IPS-20b (cell line): ENCODE measurements around the gene SYNE1.

Experiments used
- H3K27ac ChIP-seq: one replicate; pipeline ENCODE4 v1.5.1; 2013; ENCODE audit warnings: low read length
- H3K27me3 ChIP-seq: 2 replicates; pipeline ENCODE4 v1.6.1; 2013; ENCODE audit warnings: mild to moderate bottlenecking, low read length, inconsistent platforms; ENCODE audit not compliant: insufficient read depth
- H3K36me3 ChIP-seq: 2 replicates; pipeline ENCODE4 v1.6.1; 2013; ENCODE audit warnings: low read depth, mild to moderate bottlenecking, inconsistent platforms, low read length, moderate library complexity; ENCODE audit not compliant: insufficient read depth
- H3K4me1 ChIP-seq: 2 replicates; pipeline ENCODE4 v1.6.1; 2013; ENCODE audit warnings: mild to moderate bottlenecking, control low read depth, inconsistent platforms, low read length, moderate library complexity; ENCODE audit not compliant: insufficient read depth
- H3K4me3 ChIP-seq: 2 replicates; pipeline ENCODE4 v1.5.1; 2013; ENCODE audit warnings: mild to moderate bottlenecking, low read length, inconsistent platforms
- H3K9ac ChIP-seq: 2 replicates; pipeline ENCODE4 v1.6.1; 2013; ENCODE audit warnings: low read depth, mild to moderate bottlenecking, inconsistent platforms, low read length, moderate library complexity
- H3K9me3 ChIP-seq: 2 replicates; pipeline ENCODE4 v1.6.1; 2013; ENCODE audit warnings: mild to moderate bottlenecking, low read depth, low read length, inconsistent platforms; ENCODE audit not compliant: insufficient read depth

SYNE1 gene

DNA sequence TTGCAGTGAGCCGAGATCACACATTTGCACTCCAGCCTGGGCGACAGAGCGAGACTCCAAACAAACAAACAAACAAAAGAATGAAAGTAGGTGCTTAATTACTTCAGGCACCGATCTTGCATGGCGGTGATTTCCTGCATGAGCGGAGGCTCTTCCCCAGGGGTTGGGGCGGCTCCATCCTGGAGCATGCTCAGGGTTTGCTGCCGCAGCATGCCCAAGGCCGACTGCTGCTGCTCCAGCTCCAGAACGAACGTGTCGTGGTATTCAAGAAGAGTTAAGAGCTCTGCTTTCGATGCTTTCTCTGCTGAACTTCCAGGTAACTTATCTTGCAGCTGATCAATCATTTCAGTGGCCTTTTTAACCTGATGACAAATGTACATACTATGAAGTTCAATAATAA lies 313.8 kb downstream of the SYNE1 start:
- Histone ChIP-seq H3K4me1 (no peaks in the 10 kb centered on the region), H3K27ac (no peak overlapping the region), H3K36me3 (no peaks in the 10 kb centered on the region), H3K4me3 (no peak overlapping the region), H3K27me3 (no peaks in the 10 kb centered on the region), H3K9ac (no peak overlapping the region), H3K9me3 (no peaks in the 10 kb centered on the region; the same call in 1 of the 2 replicates)

DNA sequence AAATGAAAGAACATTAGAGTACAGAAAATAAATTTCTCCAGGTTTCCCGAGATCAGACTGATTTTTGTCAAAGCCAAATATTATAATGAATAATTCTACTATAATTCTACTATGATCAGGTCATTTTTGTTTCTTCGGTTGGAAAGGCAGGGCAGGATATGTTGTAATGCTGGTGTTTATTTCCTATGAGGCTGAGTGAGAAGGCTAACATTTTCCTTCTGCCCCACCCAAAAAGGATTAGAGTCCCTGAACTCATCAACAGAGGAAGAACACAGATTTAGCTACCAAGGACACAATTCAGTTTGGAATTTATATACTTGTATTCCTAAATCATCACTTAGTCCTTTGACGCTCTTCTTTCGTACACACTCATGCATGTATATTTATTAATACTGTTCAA lies 318.9 kb downstream of the SYNE1 start:
- H3K4me1 ChIP-seq, result no peaks in the 10 kb centered on the region
- H3K9ac ChIP-seq, result no peak overlapping the region
- H3K36me3 ChIP-seq, result no peaks in the 10 kb centered on the region
- H3K27me3 ChIP-seq, result no peaks in the 10 kb centered on the region
- no peaks in the 10 kb centered on the region; the same call in 1 of the 2 replicates for H3K9me3 ChIP-seq
- H3K27ac ChIP-seq, result no peak overlapping the region
- no peak overlapping the region for H3K4me3 ChIP-seq

DNA sequence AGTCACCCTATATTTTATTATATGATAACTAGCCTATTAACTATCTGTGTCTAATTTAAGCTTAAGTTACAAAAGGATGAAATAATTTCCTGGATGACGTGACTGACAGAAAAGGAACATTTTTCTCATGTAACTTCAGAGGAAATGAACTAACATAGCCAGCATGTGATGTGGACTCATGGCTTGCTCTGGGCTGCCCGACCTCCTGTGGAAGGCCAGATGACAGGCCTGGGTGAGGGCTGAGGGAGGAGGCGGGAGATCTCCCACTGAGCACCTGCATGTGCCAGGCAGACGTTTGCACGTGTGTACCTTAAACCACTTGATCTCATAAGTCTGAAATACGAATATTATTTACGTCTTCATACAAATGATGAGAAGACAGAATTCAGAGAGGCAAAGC lies 321.1 kb downstream of the SYNE1 start:
- no peaks in the 10 kb centered on the region for H3K27me3 ChIP-seq
- no peak overlapping the region for H3K4me3 ChIP-seq
- H3K27ac ChIP-seq, result no peak overlapping the region
- H3K36me3 ChIP-seq, result no peaks in the 10 kb centered on the region
- no peaks in the 10 kb centered on the region for H3K9me3 ChIP-seq
- H3K4me1 ChIP-seq, result no peaks in the 10 kb centered on the region
- no peak overlapping the region for H3K9ac ChIP-seq

DNA sequence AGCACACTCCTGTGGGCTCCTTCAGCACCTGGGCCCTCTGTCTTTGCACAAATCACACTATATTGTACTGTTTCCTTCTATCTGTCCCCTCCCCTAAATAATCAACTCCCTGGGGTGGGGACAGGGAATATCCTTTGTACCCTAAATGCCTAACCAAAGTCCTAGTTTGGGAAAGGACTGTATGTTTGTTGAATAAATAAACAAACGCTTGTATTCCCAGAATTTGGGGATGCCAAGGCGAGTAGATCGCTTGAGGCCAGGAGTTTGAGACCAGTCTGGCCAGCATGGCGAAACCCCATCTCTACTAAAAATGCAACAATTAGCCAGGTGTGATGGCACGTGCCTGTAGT lies 322.7 kb downstream of the SYNE1 start:
- Histone ChIP-seq H3K9ac (no peak overlapping the region), H3K36me3 (no peaks in the 10 kb centered on the region), H3K9me3 (no peaks in the 10 kb centered on the region), H3K27ac (no peak overlapping the region), H3K4me1 (no peaks in the 10 kb centered on the region), H3K27me3 (no peaks in the 10 kb centered on the region), H3K4me3 (no peak overlapping the region)

DNA sequence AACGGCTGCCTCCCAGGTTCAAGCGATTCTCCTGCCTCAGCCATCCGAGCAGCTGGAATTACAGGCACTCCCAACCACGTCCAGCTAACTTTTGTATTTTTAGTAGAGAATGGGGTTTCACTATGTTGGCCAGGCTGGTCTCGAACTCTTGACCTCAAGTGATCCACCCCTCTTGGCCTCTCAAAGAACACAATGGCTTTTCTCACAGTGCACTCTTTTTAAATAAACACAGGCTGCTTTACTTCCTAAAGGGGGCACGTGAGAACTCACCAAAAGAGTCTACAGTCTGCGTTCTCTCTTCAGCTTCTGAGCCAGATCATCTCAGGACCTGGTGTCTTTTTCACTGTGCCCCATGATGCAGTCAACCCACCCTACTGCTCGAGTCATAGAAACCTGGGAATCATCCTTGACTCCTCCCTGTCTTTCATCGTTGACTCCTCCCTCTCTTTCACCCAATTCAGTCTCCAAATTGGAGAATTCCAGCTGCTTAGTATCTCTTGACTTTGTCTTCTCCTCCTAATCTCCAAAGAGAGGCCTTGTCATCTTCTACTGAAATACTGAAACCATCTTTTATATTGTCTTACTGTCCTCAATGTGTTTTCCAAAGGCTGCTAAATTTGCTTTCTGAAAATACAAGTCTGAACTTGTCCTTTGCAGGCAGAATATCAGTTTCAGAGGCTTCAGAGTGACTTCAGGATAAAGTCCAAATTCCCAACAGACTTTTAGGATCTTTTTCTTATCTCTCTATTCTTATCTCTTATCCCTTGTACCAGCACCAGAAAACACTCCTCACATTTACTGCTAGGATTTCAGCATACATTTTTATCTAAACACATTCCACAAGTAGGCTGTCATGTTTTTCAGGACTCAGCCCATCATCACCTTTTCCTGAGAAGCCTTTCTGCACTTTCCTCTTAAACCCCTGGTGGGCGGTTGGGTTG lies 323.4 kb downstream of the SYNE1 start:
- no peaks in the 10 kb centered on the region for H3K4me1 ChIP-seq
- H3K9me3 ChIP-seq, result no peaks in the 10 kb centered on the region
- H3K27ac ChIP-seq, result no peak overlapping the region
- H3K36me3 ChIP-seq, result no peaks in the 10 kb centered on the region
- H3K9ac ChIP-seq, result no peak overlapping the region
- no peaks in the 10 kb centered on the region for H3K27me3 ChIP-seq
- no peak overlapping the region for H3K4me3 ChIP-seq

DNA sequence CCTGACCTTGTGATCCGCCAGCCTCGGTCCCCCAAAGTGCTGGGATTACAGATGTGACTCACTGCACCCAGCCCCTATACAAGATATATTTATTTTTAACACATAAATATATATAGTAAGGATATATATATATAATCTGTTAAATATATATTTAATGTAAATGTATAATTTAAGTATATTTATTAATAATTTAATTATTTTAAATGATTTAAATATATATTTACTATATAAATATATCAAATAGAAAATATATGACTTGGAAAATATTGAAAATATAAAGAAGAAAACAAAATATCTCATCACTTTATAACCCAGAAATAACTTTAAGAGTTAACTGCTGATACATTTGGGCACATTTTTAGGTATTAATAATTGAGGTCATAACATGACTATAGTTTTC lies 324.7 kb downstream of the SYNE1 start:
- H3K9me3 ChIP-seq, result no peaks in the 10 kb centered on the region
- no peak overlapping the region for H3K4me3 ChIP-seq
- no peaks in the 10 kb centered on the region for H3K36me3 ChIP-seq
- H3K27ac ChIP-seq, result no peak overlapping the region
- no peak overlapping the region for H3K9ac ChIP-seq
- H3K4me1 ChIP-seq, result no peaks in the 10 kb centered on the region
- no peaks in the 10 kb centered on the region for H3K27me3 ChIP-seq

DNA sequence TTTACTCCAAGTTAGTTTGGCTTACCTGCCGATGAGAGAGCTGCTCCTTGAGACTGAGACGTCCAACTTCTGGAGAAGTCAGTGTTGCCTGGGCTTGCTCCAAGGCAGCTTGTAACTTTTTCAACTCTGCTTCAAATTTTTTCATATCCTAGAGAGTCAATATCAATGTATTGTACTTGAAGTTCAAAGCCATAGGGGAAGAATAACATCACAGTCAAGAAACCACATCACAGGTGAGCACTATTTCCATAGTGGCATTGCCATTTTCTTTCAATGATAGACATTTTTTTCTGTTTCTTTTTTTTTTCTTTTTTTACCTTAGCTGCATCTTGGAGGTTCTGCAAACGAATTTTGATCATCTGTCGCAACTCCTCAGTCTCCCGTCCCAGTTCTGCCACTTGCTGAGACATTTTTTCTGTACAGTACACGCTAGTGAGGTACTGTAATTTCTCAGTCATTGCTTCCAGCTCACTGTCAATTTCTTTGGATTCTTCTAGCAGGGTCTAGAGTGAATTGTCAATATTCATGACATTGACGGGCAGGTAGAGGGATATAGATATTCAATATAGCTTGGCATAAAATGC lies 326.7 kb downstream of the SYNE1 start:
- no peaks in the 10 kb centered on the region for H3K4me1 ChIP-seq
- H3K4me3 ChIP-seq, result no peak overlapping the region
- no peak overlapping the region for H3K9ac ChIP-seq
- H3K27ac ChIP-seq, result no peak overlapping the region
- no peaks in the 10 kb centered on the region for H3K9me3 ChIP-seq
- H3K27me3 ChIP-seq, result no peaks in the 10 kb centered on the region
- no peaks in the 10 kb centered on the region for H3K36me3 ChIP-seq

DNA sequence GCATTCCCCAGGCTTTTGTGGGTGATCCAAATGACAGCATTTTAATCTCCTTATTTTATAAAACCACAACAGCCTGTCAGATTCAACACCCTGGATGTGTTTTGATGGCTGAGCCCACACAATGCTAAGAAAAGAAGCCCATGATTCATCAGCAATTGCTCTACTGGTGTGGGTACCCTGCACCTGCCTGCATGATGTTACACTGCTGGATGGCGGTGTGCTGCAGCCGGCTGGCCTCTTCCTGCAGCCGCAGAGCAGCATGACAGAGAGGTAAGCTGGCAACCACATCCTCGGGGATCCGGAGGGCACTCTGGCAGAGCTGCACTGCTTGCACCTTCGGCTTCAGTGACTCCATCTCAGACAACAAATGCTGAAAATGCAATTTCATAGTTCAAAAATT lies 327.5 kb downstream of the SYNE1 start:
- H3K27me3 ChIP-seq, result no peaks in the 10 kb centered on the region
- H3K9me3 ChIP-seq, result no peaks in the 10 kb centered on the region
- no peak overlapping the region for H3K4me3 ChIP-seq
- no peaks in the 10 kb centered on the region for H3K4me1 ChIP-seq
- H3K27ac ChIP-seq, result no peak overlapping the region
- H3K9ac ChIP-seq, result no peak overlapping the region
- no peaks in the 10 kb centered on the region for H3K36me3 ChIP-seq

DNA sequence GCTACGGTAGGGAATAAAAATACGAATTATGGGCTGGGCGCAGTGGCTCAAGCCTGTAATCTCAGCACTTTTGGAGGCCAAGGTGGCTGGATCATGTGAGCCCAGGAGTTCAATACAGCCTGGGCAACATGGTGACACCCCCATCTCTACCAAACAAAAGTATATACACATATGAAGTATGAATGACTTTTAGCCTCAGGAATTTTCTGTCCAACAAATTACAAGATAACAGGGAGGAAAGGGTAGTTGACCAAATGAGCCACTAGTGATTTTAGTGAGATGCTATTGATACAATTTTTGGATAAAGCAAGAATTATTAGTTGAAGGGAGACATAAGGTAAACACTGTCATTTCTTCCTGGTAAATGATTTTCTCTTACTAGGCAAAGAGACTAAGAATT lies 328.2 kb downstream of the SYNE1 start:
- Histone ChIP-seq H3K9me3 (no peaks in the 10 kb centered on the region), H3K27me3 (no peaks in the 10 kb centered on the region), H3K4me3 (no peak overlapping the region), H3K36me3 (no peaks in the 10 kb centered on the region), H3K27ac (no peak overlapping the region), H3K9ac (no peak overlapping the region), H3K4me1 (no peaks in the 10 kb centered on the region)

DNA sequence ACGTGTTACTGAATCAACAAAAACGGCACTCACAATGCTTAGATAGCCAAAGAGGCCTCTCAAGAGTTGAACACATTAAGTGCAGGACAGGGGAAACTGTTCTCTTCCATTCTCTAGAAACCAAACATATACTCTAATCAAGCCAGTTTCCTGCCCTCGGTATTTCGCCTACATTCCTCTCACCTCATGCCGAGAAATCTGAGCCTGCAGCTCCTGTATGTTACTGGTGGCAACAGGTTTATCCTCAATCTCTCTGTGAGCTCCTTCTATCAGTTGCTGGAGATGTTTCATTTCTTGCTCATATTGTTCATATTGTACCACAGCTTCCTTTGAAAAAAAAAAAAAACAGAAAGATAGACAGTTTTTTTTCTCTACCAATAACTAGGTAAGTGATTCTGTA lies 328.9 kb downstream of the SYNE1 start:
- H3K4me1 ChIP-seq, result no peaks in the 10 kb centered on the region
- H3K27ac ChIP-seq, result no peak overlapping the region
- no peaks in the 10 kb centered on the region for H3K27me3 ChIP-seq
- H3K36me3 ChIP-seq, result no peaks in the 10 kb centered on the region
- no peaks in the 10 kb centered on the region for H3K9me3 ChIP-seq
- no peak overlapping the region for H3K4me3 ChIP-seq
- H3K9ac ChIP-seq, result no peak overlapping the region

DNA sequence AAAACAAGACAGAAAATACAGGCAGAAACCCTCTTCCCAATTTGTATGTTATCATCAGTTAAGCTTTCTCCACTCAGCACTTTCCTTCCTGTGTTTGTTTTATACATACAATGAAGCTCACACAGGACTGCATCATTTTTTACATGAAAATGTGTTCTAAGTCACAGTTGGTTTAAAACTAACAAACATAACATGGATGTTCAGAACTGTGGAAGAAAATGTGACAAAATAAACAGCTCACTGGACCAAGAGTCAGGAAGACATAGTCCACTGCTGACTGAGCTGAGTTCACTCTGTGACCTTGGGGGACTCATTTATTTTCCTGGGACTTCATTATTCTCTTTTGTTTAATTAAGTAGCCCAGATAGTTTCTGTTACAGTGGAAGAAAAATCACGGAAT lies 331.5 kb downstream of the SYNE1 start:
- Histone ChIP-seq H3K4me1 (no peaks in the 10 kb centered on the region), H3K4me3 (no peak overlapping the region), H3K27ac (no peak overlapping the region), H3K9me3 (no peaks in the 10 kb centered on the region), H3K9ac (no peak overlapping the region), H3K27me3 (no peaks in the 10 kb centered on the region), H3K36me3 (no peaks in the 10 kb centered on the region)
